Activated T-cell treated with anti-CD3 and anti-CD28 coated beads for 4 hours (primary cell): Measurements from ENCODE around the gene DOCK7.

Source experiments
- DNase-seq: peaks from one replicate; pipeline ENCODE4 v3.0.0-alpha.2; 2020

DOCK7 gene

DNA sequence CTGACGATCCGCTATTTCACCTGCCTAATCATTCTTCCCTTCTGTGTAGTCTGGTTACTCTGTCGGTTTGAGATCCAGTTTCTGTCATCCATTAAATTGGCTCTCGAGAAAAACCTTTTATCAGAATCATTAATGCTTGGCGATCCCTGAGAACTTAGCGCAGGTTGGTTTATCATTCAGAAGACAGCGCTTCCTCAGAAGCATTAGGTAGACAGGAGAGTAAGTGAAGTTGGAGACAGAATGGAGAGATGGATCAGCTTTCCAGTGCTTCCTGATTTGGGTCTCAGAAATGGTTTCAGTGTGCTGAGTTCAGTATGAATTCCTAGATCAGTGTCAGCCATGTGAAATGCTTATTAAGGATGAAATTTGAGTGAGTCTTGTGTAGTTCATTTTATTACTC is 250.0 kb downstream of the DOCK7 start:
- DNase-seq = no peak

DNA sequence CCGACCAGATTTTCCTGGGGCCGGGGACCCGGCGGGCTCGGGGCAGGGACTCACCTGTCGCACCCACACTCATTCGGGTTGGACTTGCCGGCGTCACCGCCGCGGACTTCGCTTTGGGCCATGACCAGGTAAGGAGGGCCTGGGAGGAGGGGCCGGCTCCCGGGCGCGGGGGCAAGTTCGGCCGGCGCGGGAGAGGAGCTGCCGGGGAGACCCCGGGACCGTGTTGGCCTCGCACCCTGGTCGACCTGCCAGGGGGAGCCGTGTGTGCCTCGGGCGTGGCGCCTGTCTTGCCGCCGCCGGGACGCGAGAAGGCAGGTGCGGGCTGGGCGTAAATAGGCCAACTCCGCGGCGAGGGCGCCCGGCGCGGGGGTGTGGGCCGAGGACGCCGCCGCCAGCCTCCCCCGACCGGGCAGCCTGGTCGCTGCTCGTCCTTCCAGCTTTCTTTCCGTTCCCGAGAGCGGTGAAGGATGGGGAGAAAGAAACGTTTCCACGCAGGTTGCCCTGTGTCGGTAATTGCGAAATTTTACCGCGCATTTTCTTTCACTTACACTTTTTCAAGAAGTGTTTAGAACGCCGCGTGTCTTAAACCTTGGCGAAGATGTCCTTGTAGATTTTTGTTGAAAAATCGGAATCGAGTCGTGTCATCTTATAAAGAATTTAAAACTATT is 250.8 kb downstream of the DOCK7 start:
- peak; percentile 24 for DNase-seq

DNA sequence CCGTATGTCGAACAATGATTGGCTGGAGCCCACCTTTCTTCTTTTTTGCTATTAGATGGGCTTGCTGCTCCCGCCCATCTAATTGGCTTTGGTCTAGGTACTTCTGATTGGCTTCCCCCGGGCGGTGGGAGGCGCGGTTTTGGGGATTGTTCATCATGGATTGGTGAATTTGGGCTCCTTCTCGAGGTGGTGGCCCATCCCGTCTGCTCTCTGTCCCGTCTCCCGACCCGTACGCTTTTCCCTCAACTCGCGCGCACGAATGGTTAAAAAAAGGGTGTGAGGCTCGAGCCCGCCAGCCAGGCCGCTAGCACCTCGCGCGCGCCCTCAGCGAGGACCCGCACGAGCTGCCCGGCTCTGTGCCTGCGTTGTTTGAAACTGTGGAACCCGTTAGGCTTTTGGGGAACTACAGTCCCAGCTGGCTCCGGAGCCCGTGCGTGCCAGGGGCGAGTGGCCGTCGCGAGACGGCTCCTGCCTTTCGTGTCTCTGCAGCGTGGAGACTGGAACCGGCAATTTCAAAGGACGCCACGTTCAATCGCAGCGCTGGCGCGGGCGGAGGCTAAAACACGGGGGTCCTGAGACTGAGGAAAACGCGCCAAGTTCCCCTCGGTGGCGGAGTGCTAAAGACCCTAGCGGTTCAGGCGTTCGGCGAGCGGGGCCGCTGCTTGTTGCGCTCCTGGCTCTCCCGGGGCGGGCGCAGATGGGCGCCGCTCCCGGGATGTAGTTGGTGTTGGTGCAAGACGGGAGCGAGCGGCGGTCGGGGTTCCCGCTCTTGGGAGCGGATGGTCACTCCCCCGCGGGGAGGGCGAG is 251.5 kb downstream of the DOCK7 start, which contains the start of gene USP1:
USP1 (plus strand) TSS at position 584 of the 807 bp plus-strand sequence. CDS start 2,819 bp downstream, outside the sequence.
- DNase-seq = peak; percentile 94

DNA sequence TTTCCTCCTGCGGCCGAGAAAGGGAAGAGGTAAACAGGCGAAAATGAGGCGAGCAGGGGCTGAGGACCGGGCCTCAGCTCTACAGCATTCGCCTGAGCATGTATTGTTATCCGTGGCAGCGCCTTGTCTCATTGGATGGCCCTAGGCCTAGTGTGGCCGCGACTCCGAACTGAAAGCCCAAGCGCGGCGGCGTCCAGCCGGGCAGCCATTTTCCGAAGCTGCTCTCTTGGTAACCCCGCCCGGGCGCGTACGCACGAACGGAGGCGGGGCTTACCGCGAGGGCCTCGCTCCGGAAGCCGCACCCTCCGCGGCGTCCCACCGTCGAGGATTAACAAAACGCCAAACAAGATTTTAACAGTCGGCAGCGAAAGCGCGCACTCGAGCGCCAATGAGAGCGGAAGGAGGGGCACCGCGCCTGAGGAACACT is 252.1 kb downstream of the DOCK7 start:
- DNase-seq = peak; percentile 91

DNA sequence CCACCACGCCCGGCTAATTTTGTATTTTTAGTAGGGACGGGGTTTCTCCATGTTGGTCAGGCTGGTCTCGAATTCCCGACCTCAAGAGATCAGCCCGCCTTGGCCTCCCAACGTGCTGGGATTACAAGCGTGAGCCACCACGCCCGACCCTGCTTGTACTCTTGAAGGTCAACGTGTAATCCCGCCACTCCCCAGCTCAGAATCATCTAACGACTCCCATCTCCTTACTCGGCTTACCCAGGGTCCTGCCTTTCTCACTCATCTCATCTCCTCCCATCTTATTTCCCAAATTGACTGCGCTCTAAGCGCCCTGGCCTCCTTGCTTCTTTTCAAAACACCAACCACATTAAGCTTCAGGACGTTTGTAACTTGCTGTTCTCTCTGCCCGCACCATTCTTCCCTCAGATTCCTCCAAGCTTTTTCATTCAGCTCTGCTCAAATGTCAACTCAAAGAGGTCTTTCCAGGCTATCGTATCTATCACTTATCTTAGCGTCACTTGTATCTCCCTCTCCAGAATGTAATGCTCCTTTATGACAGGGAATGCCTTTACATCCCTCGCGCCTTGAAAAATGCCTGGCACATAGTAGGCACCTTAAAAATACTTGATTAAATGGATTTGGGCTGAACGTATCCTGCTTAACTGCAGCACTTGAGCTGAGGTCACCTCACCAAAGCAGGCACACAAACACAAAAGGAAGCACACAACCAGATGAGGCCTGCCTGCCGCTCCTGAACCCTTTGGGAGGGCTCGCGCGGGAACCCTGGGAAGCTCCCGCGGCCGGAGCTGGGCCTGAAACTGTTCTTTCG is 252.8 kb downstream of the DOCK7 start:
- peak; percentile 3 for DNase-seq

DNA sequence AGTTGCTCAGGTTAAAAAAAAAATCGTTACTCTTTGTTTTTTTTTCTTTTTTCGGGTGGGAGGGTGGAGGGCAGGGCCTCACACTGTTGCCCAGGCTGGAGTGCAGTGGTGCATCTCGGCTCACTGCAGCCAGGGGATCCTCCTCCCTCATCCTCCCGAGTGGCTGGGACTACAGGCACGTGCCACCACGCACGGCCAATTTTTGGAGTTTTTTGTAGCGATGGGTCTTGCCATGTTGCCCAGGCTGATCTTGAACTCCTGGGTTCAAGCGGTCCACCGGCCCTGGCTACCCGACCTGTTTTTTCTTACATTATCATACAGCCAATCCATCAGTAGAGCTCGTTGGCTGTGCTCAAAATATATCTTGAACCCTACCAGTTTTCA is 253.6 kb downstream of the DOCK7 start:
- no peak for DNase-seq

DNA sequence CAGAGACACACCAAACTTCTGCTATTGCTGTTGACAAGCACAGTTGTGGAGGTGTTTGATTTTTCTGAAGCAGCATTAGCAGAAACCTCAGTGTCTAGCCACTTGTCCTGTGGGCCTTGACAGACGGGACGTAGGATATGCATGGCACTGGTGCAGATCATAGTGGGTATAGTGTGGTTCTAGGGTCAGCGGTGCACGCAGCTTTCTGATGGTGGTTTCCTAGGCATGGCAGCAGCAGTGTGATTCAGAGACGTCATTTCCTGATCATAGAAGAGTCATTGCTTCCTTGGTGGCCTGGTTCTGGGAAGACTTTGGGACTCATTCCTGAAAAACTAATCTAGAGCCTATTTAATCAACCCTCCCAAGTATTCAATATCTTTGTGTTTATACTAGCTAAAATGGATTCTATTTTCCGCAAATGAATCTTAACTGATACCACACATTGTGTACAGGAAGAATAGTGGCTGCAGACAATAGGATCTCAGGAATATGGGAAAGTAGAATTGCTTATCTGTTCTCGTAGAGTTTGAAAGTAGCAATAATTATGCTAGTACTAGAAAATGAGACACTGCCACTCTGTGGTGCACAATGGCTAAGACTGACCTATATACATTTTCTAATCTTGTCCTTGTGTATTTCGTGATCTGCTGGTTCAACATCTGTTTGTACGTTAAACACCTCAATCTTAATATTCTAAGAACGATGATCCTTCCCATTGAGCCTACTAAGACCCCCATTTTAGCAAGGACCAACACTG is 254.1 kb downstream of the DOCK7 start:
- no peak for DNase-seq

DNA sequence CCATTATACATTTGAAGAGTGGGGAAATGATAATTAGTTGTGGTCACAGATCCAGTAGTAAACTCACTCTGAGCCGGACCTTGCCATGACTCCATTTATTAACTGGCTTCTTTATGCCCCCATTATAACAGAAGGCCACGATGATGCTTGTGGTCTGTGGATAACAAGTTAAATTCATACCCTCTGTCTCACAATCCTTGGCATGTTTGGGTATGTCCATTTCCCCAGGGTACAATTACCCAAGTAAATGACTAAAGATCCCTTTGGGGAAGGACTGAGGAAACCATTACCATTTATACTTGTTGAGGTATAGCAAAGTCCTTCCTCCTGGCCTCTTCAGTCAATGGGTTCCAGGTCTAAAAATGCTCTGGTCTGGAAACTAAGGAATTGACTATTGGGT is 258.6 kb downstream of the DOCK7 start:
- no peak for DNase-seq

DNA sequence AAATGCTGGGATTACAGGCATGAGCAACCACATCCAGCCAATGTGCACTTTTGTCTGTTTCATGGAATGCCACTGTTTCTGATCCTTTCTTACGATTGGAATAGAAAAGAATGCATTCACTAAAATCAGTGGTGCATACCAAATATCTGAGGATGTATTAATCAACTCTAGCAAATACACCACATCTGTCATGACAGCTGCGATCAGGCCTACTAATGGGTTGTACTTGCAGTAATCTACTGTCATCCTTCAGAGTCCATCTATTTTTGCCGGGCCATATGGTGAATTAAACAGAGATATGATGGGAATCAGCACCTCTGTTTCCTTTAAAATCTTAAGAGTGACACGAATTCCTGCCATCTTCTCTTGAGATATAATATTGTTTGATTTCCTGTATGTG is 259.8 kb downstream of the DOCK7 start:
- DNase-seq = no peak

DNA sequence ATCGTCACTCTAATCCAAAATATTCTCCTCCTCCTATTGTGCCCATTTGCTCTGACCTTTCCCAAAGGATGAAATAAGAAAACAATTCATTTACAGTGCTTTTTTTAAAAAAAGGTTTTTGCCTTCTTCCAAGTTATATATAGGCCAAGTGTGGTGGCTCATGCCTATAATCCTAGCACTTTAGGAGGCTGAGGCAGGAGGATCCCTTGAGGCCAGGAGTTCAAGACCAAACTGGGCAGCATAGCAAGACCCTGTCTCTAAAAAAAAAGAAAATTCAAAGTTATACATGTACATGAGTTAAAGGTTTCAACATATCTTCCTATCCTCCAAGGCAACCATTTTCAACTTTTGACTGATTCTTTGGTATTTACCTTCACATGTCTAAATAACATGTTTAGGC is 261.4 kb downstream of the DOCK7 start:
- DNase-seq = no peak

DNA sequence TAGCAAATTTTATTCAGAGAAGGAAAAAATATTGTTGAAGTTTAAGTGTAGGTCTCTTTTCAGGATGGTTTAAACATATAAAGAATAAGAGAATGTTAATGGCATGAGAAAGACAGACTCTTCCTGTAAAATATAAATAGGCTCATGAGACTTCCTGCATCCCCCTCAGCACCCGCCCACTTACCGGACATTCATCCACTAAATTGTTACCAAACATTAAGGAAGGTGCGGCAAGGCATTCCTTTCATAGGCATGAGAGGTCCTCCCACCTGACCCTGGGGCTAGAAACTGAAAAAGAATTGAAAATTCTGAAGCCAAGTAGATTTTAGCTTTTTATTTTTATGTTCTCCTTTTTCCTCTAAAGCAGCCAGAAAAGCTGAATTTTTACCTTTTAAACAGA is 261.9 kb downstream of the DOCK7 start:
- DNase-seq = no peak

DNA sequence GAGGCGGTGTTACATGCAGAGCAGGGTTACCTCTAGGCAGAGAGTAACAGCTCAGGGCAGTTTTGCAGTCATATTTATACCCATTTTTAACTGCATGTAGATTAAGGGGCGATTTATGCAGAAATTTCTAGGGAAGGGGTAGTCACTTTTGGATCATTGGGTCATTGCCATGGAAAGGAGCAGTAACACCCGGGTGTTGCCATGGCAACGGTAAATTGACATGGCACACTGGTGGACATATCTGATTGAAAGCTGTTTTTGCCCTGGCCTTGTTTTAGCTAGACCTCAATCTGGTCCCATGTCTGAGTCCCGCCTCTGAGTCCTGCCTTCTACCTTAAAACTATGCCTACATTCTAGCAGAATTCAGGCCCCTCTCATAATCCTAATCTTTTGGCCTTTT is 263.1 kb downstream of the DOCK7 start:
- DNase-seq = no peak

DNA sequence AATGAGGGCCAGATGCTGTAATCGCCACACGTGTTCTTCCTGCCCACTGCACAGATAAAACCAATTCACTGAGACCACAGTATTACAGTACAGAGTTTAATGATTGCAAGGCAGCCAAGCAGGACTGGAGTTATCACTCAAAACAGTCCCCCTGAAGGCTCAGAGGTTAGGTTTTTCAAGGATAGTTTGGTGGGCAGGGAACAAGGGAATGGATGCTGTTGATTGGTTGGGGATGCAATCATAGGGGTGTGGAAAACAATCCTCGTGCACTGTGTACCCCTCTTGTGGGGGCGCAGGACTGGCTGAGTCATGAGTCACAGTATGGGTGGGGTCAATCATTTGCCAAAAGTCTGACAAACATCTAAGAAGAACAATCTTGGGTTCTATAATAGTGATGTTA is 263.8 kb downstream of the DOCK7 start:
- DNase-seq = no peak

DNA sequence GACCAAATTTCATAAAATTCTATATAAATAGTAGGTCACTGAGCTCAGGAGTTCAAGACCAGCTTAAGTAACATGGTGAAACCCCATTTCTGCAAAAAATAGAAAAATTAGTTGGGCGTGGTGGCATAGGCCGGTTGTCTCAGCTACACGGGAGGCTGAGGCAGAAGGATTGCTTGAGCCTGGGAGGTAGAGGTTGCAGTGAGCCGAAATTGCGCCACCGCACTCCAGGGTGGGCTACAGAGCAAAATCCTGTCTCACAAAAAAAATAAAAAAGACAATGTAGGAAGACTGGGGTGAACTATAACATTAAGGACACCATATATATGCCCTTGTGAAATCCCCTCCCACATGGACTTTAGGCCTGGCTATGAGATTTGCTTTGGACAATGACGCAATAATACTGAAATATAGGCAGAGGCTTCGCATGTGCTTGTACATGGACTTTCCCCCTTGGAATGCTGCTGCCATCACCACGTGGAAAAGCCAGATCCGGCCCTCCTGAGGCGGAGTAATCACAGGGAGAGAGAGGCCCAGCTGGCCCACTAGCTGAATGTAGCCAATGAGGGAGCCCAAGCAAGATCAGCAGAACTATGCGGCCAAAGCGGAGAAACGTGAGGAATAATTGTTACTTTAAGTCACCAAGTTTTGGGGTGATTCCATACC is 264.5 kb downstream of the DOCK7 start:
- no peak for DNase-seq

DNA sequence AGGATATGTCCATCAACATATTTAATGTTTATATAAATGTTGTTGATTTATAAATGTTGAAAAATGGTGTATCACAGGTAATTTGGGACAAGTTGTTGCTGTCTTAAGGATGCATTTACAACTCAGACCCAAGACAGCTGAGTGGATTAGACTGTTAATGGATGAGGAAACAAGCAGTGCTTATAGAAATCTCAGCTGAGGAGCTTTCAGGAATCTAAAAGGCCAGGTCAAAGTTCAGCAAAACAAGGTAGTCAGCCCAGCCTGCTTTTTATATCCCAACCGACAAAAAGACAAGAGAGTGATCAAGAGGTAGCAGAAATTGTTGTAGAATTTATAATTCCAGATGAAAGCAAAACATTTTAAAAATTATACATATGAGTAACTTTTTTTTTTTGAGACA is 268.0 kb downstream of the DOCK7 start:
- DNase-seq = no peak

DNA sequence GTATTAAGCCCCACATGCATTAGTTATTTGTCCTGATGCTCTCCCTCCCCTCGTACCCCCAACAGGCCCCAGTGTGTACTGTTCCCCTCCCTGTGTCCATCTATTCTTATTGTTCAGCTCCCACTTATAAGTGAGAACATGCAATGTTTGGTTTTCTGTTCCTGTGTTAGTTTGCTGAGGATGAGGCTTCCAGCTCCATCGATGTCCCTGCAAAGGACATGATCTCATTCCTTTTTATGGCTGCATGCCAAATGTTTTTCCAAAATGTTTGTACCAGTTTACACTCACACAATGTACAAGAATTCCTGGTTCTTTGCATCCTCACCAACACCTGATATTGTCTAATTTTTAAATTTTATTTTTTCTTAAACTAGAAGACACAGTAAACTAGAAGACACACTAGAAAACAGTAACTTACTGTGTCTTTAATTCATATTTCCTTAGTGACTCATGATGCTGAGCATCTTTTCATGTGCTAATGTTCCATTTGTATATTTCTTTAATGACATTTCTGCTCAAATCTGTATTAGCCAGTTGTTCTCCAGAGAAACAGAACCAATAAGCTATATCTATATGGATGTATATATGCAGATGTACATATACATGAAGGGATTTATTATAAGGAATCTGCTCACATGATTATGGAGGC is 270.7 kb downstream of the DOCK7 start:
- DNase-seq = no peak

DNA sequence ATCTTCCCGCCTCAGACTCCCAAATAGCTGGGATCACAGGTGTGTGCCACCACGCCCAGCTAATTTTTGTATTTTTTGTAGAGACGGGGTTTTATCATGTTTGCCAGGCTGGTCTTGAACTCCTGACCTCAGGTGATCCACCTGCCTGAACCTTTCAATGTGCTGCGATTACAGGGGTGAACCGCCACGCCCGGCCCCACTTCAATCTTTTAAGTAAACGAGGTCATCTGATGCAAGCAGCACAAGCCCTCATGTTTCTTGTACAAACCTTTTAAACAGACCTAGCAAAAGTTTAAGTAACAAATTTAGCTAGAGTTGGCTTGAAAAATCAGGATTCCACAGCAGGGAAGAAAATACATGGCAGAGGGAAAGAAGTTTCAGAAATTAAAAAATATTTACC is 272.5 kb downstream of the DOCK7 start:
- DNase-seq = no peak

DNA sequence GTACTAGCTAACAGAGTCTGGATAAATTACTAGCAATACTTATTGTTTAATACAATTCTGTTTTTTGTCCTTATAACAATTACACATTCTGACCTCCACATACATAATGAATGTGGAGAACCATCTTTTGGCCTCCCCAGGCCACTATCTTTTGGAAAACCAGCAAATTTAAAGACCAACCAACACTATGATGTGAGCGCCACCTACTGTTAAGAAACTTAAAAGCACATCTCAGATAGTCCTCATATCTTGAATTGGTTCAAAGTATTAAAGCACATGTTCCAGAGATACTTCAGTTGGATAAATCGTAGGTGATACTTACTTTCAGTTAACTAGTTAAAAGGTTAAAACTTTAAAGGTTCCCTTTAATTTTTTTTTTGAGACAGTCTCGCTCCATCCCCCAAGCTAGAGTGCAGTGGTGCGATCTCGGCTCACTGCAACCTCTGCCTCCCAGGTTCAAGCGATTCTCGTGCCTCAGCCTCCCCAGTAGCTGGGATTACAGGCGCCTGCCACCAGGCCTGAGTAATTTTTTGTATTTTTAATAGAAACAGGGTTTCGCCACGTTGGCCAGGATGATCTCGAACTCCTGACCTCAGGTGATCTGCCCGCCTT is 280.7 kb downstream of the DOCK7 start:
- peak; percentile 1 for DNase-seq

DNA sequence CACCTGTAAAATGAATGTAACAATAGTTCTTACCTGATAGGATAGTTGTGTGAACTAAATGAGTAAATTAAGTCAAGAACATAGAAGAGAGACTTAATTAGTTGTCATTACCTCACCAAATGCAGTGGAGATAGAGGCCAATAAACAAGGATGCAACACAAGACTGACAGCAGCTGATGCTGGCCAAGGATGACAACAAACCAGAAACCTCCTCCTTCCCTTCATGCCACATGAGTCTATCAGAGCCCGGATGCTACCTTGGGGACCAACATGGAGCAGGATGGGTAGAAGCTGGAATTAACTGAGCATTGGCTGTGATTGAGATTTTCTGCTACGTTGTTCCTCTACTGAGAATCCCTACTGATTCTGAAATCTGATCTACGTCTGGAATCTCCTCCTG is 281.6 kb downstream of the DOCK7 start:
- DNase-seq = no peak

DNA sequence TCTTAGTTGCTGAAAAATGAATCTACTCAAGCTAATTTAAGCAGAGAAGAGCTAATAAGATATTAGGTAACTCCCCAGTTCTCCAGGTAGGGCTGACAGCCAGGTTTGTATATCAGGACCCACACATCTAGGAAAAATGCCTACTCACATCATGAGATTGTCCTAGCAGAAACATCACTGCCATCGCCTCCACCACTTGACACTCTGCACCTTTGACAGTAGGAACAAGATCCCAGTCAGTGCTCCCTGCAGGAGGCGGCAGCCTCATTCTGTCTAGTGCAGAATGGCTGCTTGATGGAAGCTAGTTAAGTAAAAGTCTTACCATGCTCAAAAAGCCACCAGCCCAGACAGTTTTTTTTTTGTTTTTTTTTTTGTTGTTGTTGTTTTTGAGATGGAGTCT is 282.9 kb downstream of the DOCK7 start:
- DNase-seq = no peak
